HEK293 (cell line): ENCODE results near the gene PRKCE.
"Not testable (repeated sequence)": the region's sequence is repeated elsewhere in the genome, so short reads cannot be mapped to it uniquely, and the experiment has no call there.

Experiments used
- CTCF ChIA-PET: fragments of 350-600 bp; formaldehyde crosslinking; extraction: SDS; loops from one replicate; lab custom pipeline; 2021; ENCODE audit warnings: antibody characterized with exemption; lab: Yijun Ruan, JAX
- POLR2A ChIA-PET: fragments of 300-600 bp; formaldehyde crosslinking; extraction: SDS; loops from one replicate; lab custom pipeline; 2020; ENCODE audit warnings: antibody characterized with exemption, inconsistent platforms; lab: Yijun Ruan, JAX
- H3K27ac ChIP-seq: fragments of 200-500 bp; sonication (Bioruptor generic); 2 replicates; pipeline ENCODE4 v1.5.1; 2014; ENCODE audit warnings: low read depth, low read length, control low read depth, inconsistent platforms; ENCODE audit errors: extremely low read depth
- H3K36me3 ChIP-seq, 2 experiments: fragments of 200-500 bp in 1 of 2; sonication (Bioruptor generic) in 1 of 2; 1 replicate in 1 of 2; 2 replicates in 1 of 2; pipeline ENCODE4 v1.5.1; 2014 to 2017; ENCODE audit warnings: inconsistent platforms in 2 of 2, low read length in 2 of 2; ENCODE audit not compliant: control insufficient read depth in 2 of 2, insufficient read depth in 1 of 2
- H3K4me1 ChIP-seq: fragments of 200-500 bp; sonication (Bioruptor generic); 2 replicates; pipeline ENCODE4 v1.5.1; 2014; ENCODE audit warnings: mild to moderate bottlenecking, low read length, inconsistent platforms; ENCODE audit not compliant: control insufficient read depth, insufficient read depth
- H3K4me3 ChIP-seq: 2 replicates; pipeline ENCODE4 v1.5.1; 2011; ENCODE audit warnings: low read depth, mild to moderate bottlenecking, control low read depth, low read length, moderate library complexity
- H3K9me3 ChIP-seq: fragments of 200-500 bp; sonication (Bioruptor generic); 2 replicates; pipeline ENCODE4 v1.5.1; 2014; ENCODE audit warnings: low read depth, low read length, inconsistent platforms; ENCODE audit not compliant: control insufficient read depth, insufficient read depth
- GLI2 ChIP-seq: fragments of 450-650 bp; formaldehyde crosslinking; IDR thresholded peaks from 2 replicates; pipeline ENCODE4; 2017; ENCODE audit warnings: missing biosample characterization, missing genetic modification characterization, low read depth, borderline replicate concordance
- OSR2 ChIP-seq: fragments of 450-650 bp; formaldehyde crosslinking; IDR thresholded peaks from 2 replicates; pipeline ENCODE4 v1.5.1; 2016; ENCODE audit warnings: missing biosample characterization, missing genetic modification characterization
- PATZ1 ChIP-seq: fragments of 450-650 bp; formaldehyde crosslinking; IDR thresholded peaks from 2 replicates; pipeline ENCODE4 v1.5.1; 2016; ENCODE audit warnings: missing biosample characterization, missing genetic modification characterization
- PRDM2 ChIP-seq: fragments of 450-650 bp; formaldehyde crosslinking; IDR thresholded peaks from 2 replicates; pipeline ENCODE4 v1.5.1; 2016; ENCODE audit warnings: missing biosample characterization, missing genetic modification characterization, borderline replicate concordance
- PRDM4 ChIP-seq: fragments of 450-650 bp; formaldehyde crosslinking; IDR thresholded peaks from 2 replicates; pipeline ENCODE4 v1.5.1; 2017; ENCODE audit warnings: missing biosample characterization, missing genetic modification characterization
- SETDB1 ChIP-seq: IDR thresholded peaks from one replicate; pipeline ENCODE4 v1.6.1; 2017; ENCODE audit warnings: mild to moderate bottlenecking, low read length, moderate library complexity, mixed read lengths; ENCODE audit not compliant: insufficient read length
- TCF7L2 ChIP-seq: IDR thresholded peaks from 2 replicates; pipeline ENCODE4 v1.6.1; 2011; ENCODE audit warnings: low read depth, mild to moderate bottlenecking, inconsistent platforms, low read length, moderate library complexity, borderline replicate concordance
- WT1 ChIP-seq: fragments of 450-650 bp; formaldehyde crosslinking; IDR thresholded peaks from 2 replicates; pipeline ENCODE4 v1.5.1; 2016; ENCODE audit warnings: missing biosample characterization, missing genetic modification characterization
- ZNF121 ChIP-seq: fragments of 450-650 bp; formaldehyde crosslinking; IDR thresholded peaks from 2 replicates; pipeline ENCODE4 v1.5.1; 2016; ENCODE audit warnings: missing biosample characterization, missing genetic modification characterization
- ZNF138 ChIP-seq: fragments of 450-650 bp; formaldehyde crosslinking; IDR thresholded peaks from 2 replicates; pipeline ENCODE4 v1.5.1; 2016; ENCODE audit warnings: missing biosample characterization, missing genetic modification characterization, borderline replicate concordance
- ZNF148 ChIP-seq: fragments of 450-650 bp; formaldehyde crosslinking; IDR thresholded peaks from 2 replicates; pipeline ENCODE4 v1.5.0; 2017; ENCODE audit warnings: missing biosample characterization, missing genetic modification characterization, borderline replicate concordance
- ZNF19 ChIP-seq: fragments of 450-650 bp; formaldehyde crosslinking; IDR thresholded peaks from 2 replicates; pipeline ENCODE4; 2016; ENCODE audit warnings: missing biosample characterization, missing genetic modification characterization, low read depth
- ZNF214 ChIP-seq: fragments of 450-650 bp; formaldehyde crosslinking; IDR thresholded peaks from 2 replicates; pipeline ENCODE4 v1.5.1; 2017; ENCODE audit warnings: missing biosample characterization, mild to moderate bottlenecking, missing genetic modification characterization, borderline replicate concordance
- ZNF239 ChIP-seq: fragments of 450-650 bp; formaldehyde crosslinking; IDR thresholded peaks from 2 replicates; pipeline ENCODE4 v1.5.1; 2016; ENCODE audit warnings: missing biosample characterization, missing genetic modification characterization
- ZNF354C ChIP-seq: fragments of 450-650 bp; formaldehyde crosslinking; IDR thresholded peaks from 2 replicates; pipeline ENCODE4 v1.5.1; 2016; ENCODE audit warnings: missing biosample characterization, missing genetic modification characterization, low read depth, borderline replicate concordance
- ZNF544 ChIP-seq: fragments of 450-650 bp; formaldehyde crosslinking; IDR thresholded peaks from 2 replicates; pipeline ENCODE4 v1.5.0; 2017; ENCODE audit warnings: missing biosample characterization, missing genetic modification characterization
- ZNF571 ChIP-seq: fragments of 450-650 bp; formaldehyde crosslinking; IDR thresholded peaks from 2 replicates; pipeline ENCODE4 v1.5.0; 2017; ENCODE audit warnings: missing biosample characterization, missing genetic modification characterization
- ZNF621 ChIP-seq: fragments of 450-650 bp; formaldehyde crosslinking; IDR thresholded peaks from 2 replicates; pipeline ENCODE4 v1.5.1; 2017; ENCODE audit warnings: missing biosample characterization, missing genetic modification characterization
- ZNF701 ChIP-seq: fragments of 450-650 bp; formaldehyde crosslinking; IDR thresholded peaks from 2 replicates; pipeline ENCODE4 v1.5.1; 2016; ENCODE audit warnings: missing biosample characterization, missing genetic modification characterization
- ZNF843 ChIP-seq: fragments of 450-650 bp; formaldehyde crosslinking; IDR thresholded peaks from 2 replicates; pipeline ENCODE4 v1.5.1; 2016; ENCODE audit warnings: missing biosample characterization, missing genetic modification characterization

Gene PRKCE

GRCh38 chr2:46202987-46203386 lies 551.5 kb downstream of the PRKCE start:
- H3K36me3 ChIP-seq = no peaks in the 10 kb centered on the region
- no peaks in the 10 kb centered on the region for H3K4me1 ChIP-seq
- no peak overlapping the region for H3K27ac ChIP-seq
- no peaks in the 10 kb centered on the region for H3K9me3 ChIP-seq
- TF ChIP-seq ZNF571 (tag by site-specific recombination) (no peak), ZNF19 (tag by site-specific recombination) (no peak), TCF7L2 (no peak), ZNF621 (tag by site-specific recombination) (no peak), ZNF544 (tag by site-specific recombination) (no peak), ZNF138 (tag by site-specific recombination) (no peak), ZNF354C (tag by site-specific recombination) (no peak), GLI2 (no peak), ZNF843 (no peak), ZNF148 (tag by site-specific recombination) (no peak), PRDM4 (tag by site-specific recombination) (no peak), SETDB1 (no peak), ZNF239 (tag by site-specific recombination) (no peak)
- no peak overlapping the region for H3K4me3 ChIP-seq
- POLR2A ChIA-PET = no interaction called here
- CTCF ChIA-PET = interaction anchor here (0.6 to 0.7 kb wide), 2 partner anchors 8 to 61 kb away, joined by 3 read pairs; no protein-coding TSS in a partner anchor

GRCh38 chr2:46203636-46204035 lies 552.2 kb downstream of the PRKCE start:
- POLR2A ChIA-PET, H3K4me3 ChIP-seq, H3K36me3 ChIP-seq, H3K4me1 ChIP-seq, H3K27ac ChIP-seq, H3K9me3 ChIP-seq: not testable (repeated sequence)
- CTCF ChIA-PET = interaction anchor here (0.7 kb wide), 1 partner anchor 61 kb away, joined by 3 read pairs; no protein-coding TSS in a partner anchor

GRCh38 chr2:46207591-46207990 lies 556.1 kb downstream of the PRKCE start:
- ChIA-PET CTCF (interaction anchor here (0.7 kb wide), 1 partner anchor 36 kb away, joined by 3 read pairs; no protein-coding TSS in a partner anchor), POLR2A (no interaction called here)
- no peak for TF ChIP-seq WT1
- no peak for TF ChIP-seq ZNF121 (tag by site-specific recombination)
- TF ChIP-seq PRDM2 = no peak
- no peak for TF ChIP-seq ZNF701 (tag by site-specific recombination)
- TF ChIP-seq PATZ1 (tag by site-specific recombination) = no peak
- no peak for TF ChIP-seq OSR2
- no peak for TF ChIP-seq ZNF214 (tag by site-specific recombination)

More at GRCh38 chr2:46207591-46207990, 556.1 kb downstream of the PRKCE start:
- Histone ChIP-seq H3K9me3 (no peaks in the 10 kb centered on the region), H3K4me1 (no peaks in the 10 kb centered on the region), H3K36me3 (no peaks in the 10 kb centered on the region), H3K4me3 (no peak overlapping the region), H3K27ac (no peak overlapping the region)
